ENCODE measurements around the gene BRF1.

Gene BRF1

GRCh38 chr14:105315941-105316576 is 15.3 kb upstream of the BRF1 start:
- no peak for TF ChIP-seq CTCF (IDR thresholded peaks at IDR 0.05)

- TF ChIP-seq CTCF (IDR thresholded peaks at IDR 0.05), result no peak
Measured at GRCh38 chr14:105315211-105315721, 14.5 kb upstream of the BRF1 start.

- TF ChIP-seq CTCF (IDR thresholded peaks at IDR 0.05), result no peak
Measured at GRCh38 chr14:105314287-105315200, 13.7 kb upstream of the BRF1 start, which contains the start of gene PACS2. TSS of gene PACS2 (plus strand) at chr14:105314748. CDS start at chr14:105314919, 171 bp downstream.

GRCh38 chr14:105313381-105314286 is 12.8 kb upstream of the BRF1 start:
- TF ChIP-seq CTCF (IDR thresholded peaks at IDR 0.05), result no peak

- TF ChIP-seq CTCF (IDR thresholded peaks at IDR 0.05), result no peak
Measured at GRCh38 chr14:105312973-105313372, 12.2 kb upstream of the BRF1 start.

GRCh38 chr14:105311838-105312237 is 11.0 kb upstream of the BRF1 start:
- no peak for TF ChIP-seq CTCF (IDR thresholded peaks at IDR 0.05)

GRCh38 chr14:105309371-105309770 is 8.6 kb upstream of the BRF1 start:
- TF ChIP-seq CTCF (IDR thresholded peaks at IDR 0.05), result no peak
